WTC11 (cell line): Measurements from ENCODE around the gene WNK2. TPM values are rescaled to one million over a fixed set of nuclear protein-coding genes. Genes with fewer than 3 reads are reported as not detected.

ENCODE experiments used
- ATAC-seq: fragments of 200-7000 bp; cut with Tn5 transposase; 2 replicates; pipeline ENCODE4 v1.10.0; 2021; ENCODE audit warnings: mild to moderate bottlenecking, moderate library complexity
- CTCF ChIA-PET: fragments of 300-600 bp; sonication (Branson Sonifier 250); formaldehyde crosslinking; loops from one replicate; lab custom pipeline; 2021; ENCODE audit warnings: antibody characterized with exemption; lab: Charles Lee
- POLR2A ChIA-PET: fragments of 350-600 bp; sonication (Branson Sonifier 250); formaldehyde crosslinking; loops from one replicate; lab custom pipeline; 2021; ENCODE audit warnings: antibody characterized with exemption; lab: Charles Lee
- DNase-seq: peaks from one replicate; pipeline ENCODE4 v3.0.0; 2021; ENCODE audit warnings: low spot score
- H3K27ac Mint-ChIP-seq: 2 replicates; pipeline ENCODE4 v1.8.0; 2021; ENCODE audit warnings: mixed read lengths
- H3K27me3 Mint-ChIP-seq: 2 replicates; pipeline ENCODE4 v1.8.0; 2021; ENCODE audit warnings: low read depth, mild to moderate bottlenecking, moderate library complexity, mixed read lengths
- H3K36me3 Mint-ChIP-seq: 2 replicates; pipeline ENCODE4 v1.8.0; 2021; ENCODE audit warnings: mixed read lengths
- H3K4me1 Mint-ChIP-seq: 2 replicates; pipeline ENCODE4 v1.8.0; 2022; ENCODE audit warnings: mixed read lengths
- H3K4me3 Mint-ChIP-seq: 2 replicates; pipeline ENCODE4 v1.8.0; 2021; ENCODE audit warnings: mild to moderate bottlenecking, moderate library complexity, mixed read lengths
- H3K9me3 Mint-ChIP-seq: 2 replicates; pipeline ENCODE4 v1.8.0; 2021; ENCODE audit warnings: mixed read lengths
- ATF3 ChIP-seq: sonication (generic); formaldehyde crosslinking; conservative IDR thresholded peaks from 2 replicates; pipeline ENCODE4 v1.8.1; 2022; ENCODE audit warnings: mild to moderate bottlenecking, missing genetic modification reagents
- CBFB ChIP-seq: sonication (generic); formaldehyde crosslinking; IDR thresholded peaks from 2 replicates; pipeline ENCODE4 v1.8.1; 2022; ENCODE audit warnings: mild to moderate bottlenecking, low read depth, missing genetic modification reagents
- ESRRA ChIP-seq: sonication (generic); formaldehyde crosslinking; IDR thresholded peaks from 2 replicates; pipeline ENCODE4 v1.8.1; 2022; ENCODE audit warnings: mild to moderate bottlenecking, missing genetic modification reagents, borderline replicate concordance
- GRHL2 ChIP-seq: fragments of 250-450 bp; sonication (Bioruptor Pico); IDR thresholded peaks from 2 replicates; pipeline ENCODE4 v1.8.0; 2022; ENCODE audit warnings: mild to moderate bottlenecking, moderate library complexity; ENCODE audit not compliant: insufficient replicate concordance, severe bottlenecking
- HMGA2 ChIP-seq: fragments of 250-450 bp; sonication (Bioruptor Pico); IDR thresholded peaks from 2 replicates; pipeline ENCODE4 v1.4.0; 2021; ENCODE audit warnings: mild to moderate bottlenecking, moderate library complexity
- HMGXB4 ChIP-seq: sonication (generic); formaldehyde crosslinking; IDR thresholded peaks from 2 replicates; pipeline ENCODE4 v1.8.1; 2023; ENCODE audit warnings: mild to moderate bottlenecking, moderate library complexity, missing genetic modification reagents
- MXD4 ChIP-seq: fragments of 250-450 bp; sonication (Bioruptor Pico); IDR thresholded peaks from 2 replicates; pipeline ENCODE4 v1.8.0; 2021; ENCODE audit warnings: mild to moderate bottlenecking, moderate library complexity, borderline replicate concordance
- NFATC4 ChIP-seq: fragments of 250-450 bp; sonication (Bioruptor Pico); IDR thresholded peaks from 2 replicates; pipeline ENCODE4 v1.9.0; 2021; ENCODE audit warnings: mild to moderate bottlenecking
- NR2C2 ChIP-seq: sonication (generic); formaldehyde crosslinking; IDR thresholded peaks from 2 replicates; pipeline ENCODE4 v1.8.0; 2022; ENCODE audit warnings: mild to moderate bottlenecking, missing genetic modification reagents
- ZNF317 ChIP-seq: sonication (generic); formaldehyde crosslinking; IDR thresholded peaks from 2 replicates; pipeline ENCODE4 v1.8.1; 2023; ENCODE audit warnings: low read depth, mild to moderate bottlenecking, moderate library complexity, missing genetic modification reagents, borderline replicate concordance
- ZNF416 ChIP-seq: fragments of 250-450 bp; sonication (Bioruptor Pico); IDR thresholded peaks from 2 replicates; pipeline ENCODE4 v1.9.0; 2021; ENCODE audit warnings: mild to moderate bottlenecking, inconsistent platforms
- ZNF423 ChIP-seq: fragments of 250-450 bp; sonication (Bioruptor Pico); IDR thresholded peaks from 2 replicates; pipeline ENCODE4 v2.1.2; 2022; ENCODE audit warnings: mild to moderate bottlenecking, moderate library complexity
- total RNA-seq: library from RNA; stranded (reverse); gene quantifications from 3 replicates; pipeline ENCODE4 v1.2.3, GENCODE V29; 2021
- TF ChIP-seq, protein P1 (sequence below): fragments of 250-450 bp; sonication (Bioruptor Pico); conservative IDR thresholded peaks from 2 replicates; pipeline ENCODE4 v1.9.0; 2021; ENCODE audit warnings: mild to moderate bottlenecking
- TF ChIP-seq, protein P2 (sequence below): sonication (generic); formaldehyde crosslinking; IDR thresholded peaks from 2 replicates; pipeline ENCODE4 v1.8.1; 2023; ENCODE audit warnings: mild to moderate bottlenecking, missing genetic modification reagents
- TF ChIP-seq, protein P3 (sequence below): sonication (generic); formaldehyde crosslinking; IDR thresholded peaks from 2 replicates; pipeline ENCODE4 v1.8.1; 2023; ENCODE audit warnings: mild to moderate bottlenecking, missing genetic modification reagents
- TF ChIP-seq, protein P4 (sequence below): sonication (generic); formaldehyde crosslinking; IDR thresholded peaks from 2 replicates; pipeline ENCODE4 v1.8.0; 2023; ENCODE audit warnings: mild to moderate bottlenecking, missing genetic modification reagents

WNK2 gene
- total RNA-seq, 1 experiment from 2014 or later, result 120 TPM

DNA sequence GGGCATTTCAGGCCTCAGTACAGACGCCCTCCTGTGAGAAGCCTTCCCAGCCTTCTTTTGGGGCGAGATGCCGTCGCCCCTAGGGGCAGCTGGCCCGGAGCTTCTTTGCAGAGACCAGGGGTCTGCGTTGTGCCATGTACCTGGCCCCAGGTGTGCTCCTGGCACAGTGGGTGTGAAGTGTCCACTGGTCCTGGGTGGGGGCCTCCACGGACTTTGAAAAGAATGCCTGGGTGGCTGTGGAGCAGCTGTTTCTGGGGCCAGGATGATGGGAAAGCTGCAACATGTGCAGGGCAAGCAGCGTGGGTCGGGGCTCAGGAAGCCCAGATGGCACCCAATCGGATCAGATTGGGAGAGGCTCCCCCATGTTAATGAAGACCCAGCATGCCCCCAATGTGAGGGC is 47.8 kb downstream of the WNK2 start (continued):
- TF ChIP-seq ATF3 (CRISPR knock-in tag), result no peak
- no peak for TF ChIP-seq HMGXB4 (CRISPR knock-in tag)

- peak overlapping the region; percentile 52; the same call in 1 of the 2 replicates for H3K27ac Mint-ChIP-seq
- H3K36me3 Mint-ChIP-seq, result no peaks in the 10 kb centered on the region
- CTCF ChIA-PET, result interaction anchor here (0.6 to 3.1 kb wide), 9 partner anchors 11 to 663 kb away, joined by 3 to 14 read pairs (median 3); no protein-coding TSS in a partner anchor
- POLR2A ChIA-PET, result interaction anchor here (0.7 kb wide), 1 partner anchor 264 kb away, joined by 8 read pairs; no protein-coding TSS in a partner anchor
- no peaks in the 10 kb centered on the region for H3K27me3 Mint-ChIP-seq
- no peaks in the 10 kb centered on the region for H3K9me3 Mint-ChIP-seq
- peaks cover 4% of the 10 kb centered on the region; the same call in 1 of the 2 replicates for H3K4me1 Mint-ChIP-seq
- H3K4me3 Mint-ChIP-seq, result no peak overlapping the region
- ATAC-seq, result peak; percentile 38; the same call in 1 of the 2 replicates
- TF ChIP-seq ZNF423, result 0 out of 2 replicates have a peak, but pooled peaks have one; percentile 25
- TF ChIP-seq, protein P1, sequence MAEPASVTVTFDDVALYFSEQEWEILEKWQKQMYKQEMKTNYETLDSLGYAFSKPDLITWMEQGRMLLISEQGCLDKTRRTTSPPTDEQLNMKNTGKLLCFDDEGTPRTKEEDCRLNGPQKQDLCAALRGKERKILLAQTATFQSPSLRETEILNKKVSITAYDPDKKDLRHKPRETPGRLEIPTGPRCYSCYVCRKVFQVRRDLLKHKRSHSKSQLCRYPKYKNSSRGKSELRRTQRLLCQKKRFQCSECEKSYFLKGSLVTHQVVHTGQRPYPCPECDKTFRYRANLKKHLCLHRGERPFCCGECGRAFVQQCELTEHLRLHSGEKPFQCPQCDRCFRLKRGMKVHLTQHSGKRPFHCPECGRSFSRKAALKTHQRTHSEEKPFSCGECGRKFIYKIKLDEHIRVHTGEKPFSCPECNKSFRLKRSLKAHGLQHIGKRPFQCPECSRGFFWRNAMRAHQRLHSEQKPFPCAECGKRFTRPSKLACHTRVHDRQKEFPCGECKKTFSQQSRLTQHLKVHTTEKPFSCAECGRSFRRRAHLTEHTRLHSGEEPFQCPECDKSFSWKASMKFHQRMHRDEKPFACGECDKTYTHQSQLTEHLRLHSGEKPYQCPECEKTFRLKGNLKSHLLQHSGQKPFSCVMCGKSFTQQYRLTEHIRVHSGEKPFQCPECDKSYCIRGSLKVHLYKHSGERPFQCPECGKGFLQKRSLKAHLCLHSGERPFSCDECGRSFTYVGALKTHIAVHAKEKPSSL, result no peak
- TF ChIP-seq, all 79 proteins: peak for 1
- DNase-seq, result no peak
Measured at GRCh38 chr9:93232388-93232960, 48.5 kb downstream of the WNK2 start.

GRCh38 chr9:93233033-93233432 is 49.1 kb downstream of the WNK2 start:
- Mint-ChIP-seq H3K4me3 (no peak overlapping the region), H3K27me3 (no peaks in the 10 kb centered on the region), H3K36me3 (peaks cover 2% of the 10 kb centered on the region; the same call in 1 of the 2 replicates), H3K27ac (no peak overlapping the region; the same call in 1 of the 2 replicates), H3K4me1 (peaks cover 4% of the 10 kb centered on the region; the same call in 1 of the 2 replicates), H3K9me3 (no peaks in the 10 kb centered on the region)
- ChIA-PET POLR2A (interaction anchor here (0.7 kb wide), 1 partner anchor 264 kb away, joined by 8 read pairs; no protein-coding TSS in a partner anchor), CTCF (interaction anchor here (0.6 to 3.1 kb wide), 9 partner anchors 15 to 663 kb away, joined by 3 to 14 read pairs (median 3); no protein-coding TSS in a partner anchor)
- DNase-seq, result no peak
- no peak for ATAC-seq
- TF ChIP-seq HMGXB4 (CRISPR knock-in tag) (no peak), NR2C2 (CRISPR knock-in tag) (no peak), GRHL2 (CRISPR knock-in tag) (no peak), ESRRA (CRISPR knock-in tag) (no peak), ZNF416 (CRISPR knock-in tag) (no peak), MXD4 (no peak), NFATC4 (CRISPR knock-in tag) (no peak), HMGA2 (CRISPR knock-in tag) (no peak), CBFB (no peak), ZNF317 (CRISPR knock-in tag) (no peak)
- TF ChIP-seq, protein P1, result no peak
- TF ChIP-seq, protein P2, sequence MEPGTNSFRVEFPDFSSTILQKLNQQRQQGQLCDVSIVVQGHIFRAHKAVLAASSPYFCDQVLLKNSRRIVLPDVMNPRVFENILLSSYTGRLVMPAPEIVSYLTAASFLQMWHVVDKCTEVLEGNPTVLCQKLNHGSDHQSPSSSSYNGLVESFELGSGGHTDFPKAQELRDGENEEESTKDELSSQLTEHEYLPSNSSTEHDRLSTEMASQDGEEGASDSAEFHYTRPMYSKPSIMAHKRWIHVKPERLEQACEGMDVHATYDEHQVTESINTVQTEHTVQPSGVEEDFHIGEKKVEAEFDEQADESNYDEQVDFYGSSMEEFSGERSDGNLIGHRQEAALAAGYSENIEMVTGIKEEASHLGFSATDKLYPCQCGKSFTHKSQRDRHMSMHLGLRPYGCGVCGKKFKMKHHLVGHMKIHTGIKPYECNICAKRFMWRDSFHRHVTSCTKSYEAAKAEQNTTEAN (CRISPR knock-in tag), result no peak
- TF ChIP-seq, protein P3, sequence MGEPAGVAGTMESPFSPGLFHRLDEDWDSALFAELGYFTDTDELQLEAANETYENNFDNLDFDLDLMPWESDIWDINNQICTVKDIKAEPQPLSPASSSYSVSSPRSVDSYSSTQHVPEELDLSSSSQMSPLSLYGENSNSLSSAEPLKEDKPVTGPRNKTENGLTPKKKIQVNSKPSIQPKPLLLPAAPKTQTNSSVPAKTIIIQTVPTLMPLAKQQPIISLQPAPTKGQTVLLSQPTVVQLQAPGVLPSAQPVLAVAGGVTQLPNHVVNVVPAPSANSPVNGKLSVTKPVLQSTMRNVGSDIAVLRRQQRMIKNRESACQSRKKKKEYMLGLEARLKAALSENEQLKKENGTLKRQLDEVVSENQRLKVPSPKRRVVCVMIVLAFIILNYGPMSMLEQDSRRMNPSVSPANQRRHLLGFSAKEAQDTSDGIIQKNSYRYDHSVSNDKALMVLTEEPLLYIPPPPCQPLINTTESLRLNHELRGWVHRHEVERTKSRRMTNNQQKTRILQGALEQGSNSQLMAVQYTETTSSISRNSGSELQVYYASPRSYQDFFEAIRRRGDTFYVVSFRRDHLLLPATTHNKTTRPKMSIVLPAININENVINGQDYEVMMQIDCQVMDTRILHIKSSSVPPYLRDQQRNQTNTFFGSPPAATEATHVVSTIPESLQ (CRISPR knock-in tag), result no peak
- TF ChIP-seq, protein P4, sequence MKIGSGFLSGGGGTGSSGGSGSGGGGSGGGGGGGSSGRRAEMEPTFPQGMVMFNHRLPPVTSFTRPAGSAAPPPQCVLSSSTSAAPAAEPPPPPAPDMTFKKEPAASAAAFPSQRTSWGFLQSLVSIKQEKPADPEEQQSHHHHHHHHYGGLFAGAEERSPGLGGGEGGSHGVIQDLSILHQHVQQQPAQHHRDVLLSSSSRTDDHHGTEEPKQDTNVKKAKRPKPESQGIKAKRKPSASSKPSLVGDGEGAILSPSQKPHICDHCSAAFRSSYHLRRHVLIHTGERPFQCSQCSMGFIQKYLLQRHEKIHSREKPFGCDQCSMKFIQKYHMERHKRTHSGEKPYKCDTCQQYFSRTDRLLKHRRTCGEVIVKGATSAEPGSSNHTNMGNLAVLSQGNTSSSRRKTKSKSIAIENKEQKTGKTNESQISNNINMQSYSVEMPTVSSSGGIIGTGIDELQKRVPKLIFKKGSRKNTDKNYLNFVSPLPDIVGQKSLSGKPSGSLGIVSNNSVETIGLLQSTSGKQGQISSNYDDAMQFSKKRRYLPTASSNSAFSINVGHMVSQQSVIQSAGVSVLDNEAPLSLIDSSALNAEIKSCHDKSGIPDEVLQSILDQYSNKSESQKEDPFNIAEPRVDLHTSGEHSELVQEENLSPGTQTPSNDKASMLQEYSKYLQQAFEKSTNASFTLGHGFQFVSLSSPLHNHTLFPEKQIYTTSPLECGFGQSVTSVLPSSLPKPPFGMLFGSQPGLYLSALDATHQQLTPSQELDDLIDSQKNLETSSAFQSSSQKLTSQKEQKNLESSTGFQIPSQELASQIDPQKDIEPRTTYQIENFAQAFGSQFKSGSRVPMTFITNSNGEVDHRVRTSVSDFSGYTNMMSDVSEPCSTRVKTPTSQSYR (CRISPR knock-in tag), result no peak
